Measurements from ENCODE around the gene NCAM1. TPM values are rescaled to one million over a fixed set of nuclear protein-coding genes. Genes with fewer than 3 reads are reported as not detected.
A peak's percentile ranks its signal among the peaks of the same experiment; 100 is the strongest.

Gene NCAM1
- total RNA-seq, 4 donors from 2014 or later, result 12.8 to 27.7 (median 15.7) TPM

DNA sequence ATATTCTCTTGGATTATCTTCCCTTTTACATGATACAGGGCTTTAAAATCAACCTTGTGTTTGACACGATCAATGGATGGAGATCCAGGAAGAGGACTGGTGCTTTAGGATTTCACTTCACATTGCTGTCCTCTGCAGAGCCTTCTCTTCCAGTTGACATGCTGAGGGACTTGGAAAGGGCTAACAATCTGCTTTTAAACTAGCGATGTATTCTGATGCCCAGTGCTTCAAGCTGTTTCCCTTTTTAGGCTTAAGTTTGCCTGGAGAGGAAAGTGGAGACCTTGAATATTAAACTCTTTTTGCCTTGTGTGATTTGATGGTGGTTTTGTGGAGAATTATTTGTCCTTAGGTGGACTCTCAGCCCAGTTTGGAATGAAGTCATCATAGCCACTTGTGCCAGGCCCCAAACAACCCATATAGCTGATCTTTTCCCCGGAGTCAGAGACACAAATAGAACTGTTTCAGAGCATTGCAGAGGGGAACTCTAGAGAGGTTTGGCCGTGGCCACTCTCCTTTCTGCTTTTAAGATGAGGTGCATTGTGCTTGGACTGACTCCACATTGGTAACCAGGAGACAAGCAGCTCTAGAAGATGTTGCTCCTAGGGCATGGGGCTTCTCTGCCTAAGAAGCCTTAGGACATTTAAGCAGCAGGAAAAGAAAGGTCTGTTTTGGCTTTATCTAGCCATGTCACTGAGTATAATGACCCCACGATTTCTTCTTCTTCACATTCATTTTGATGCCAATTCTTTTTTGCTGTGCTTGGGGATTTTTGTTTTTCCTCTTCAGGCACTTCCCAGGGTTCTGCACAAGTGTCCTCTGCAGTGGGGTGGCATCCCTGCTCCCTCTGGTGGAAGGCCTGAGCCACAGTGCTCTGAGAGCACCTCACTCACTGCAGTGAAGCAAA is 152.8 kb downstream of the NCAM1 start:
- no peak overlapping the region for H3K4me3 ChIP-seq
- peaks cover 4 to 33% of the 10 kb centered on the region in 2 donors for H3K4me1 ChIP-seq
- H3K9me3 ChIP-seq, result no peaks in the 10 kb centered on the region
- in situ Hi-C loops (cut with MboI; ENCODE audit: low sequenced_read_pairs in 4 of 4) (loop anchor here in 3 of 4 donors (5.0 to 25.0 kb wide), 3 partner anchors 527 to 529 kb away; no protein-coding TSS in a partner anchor), intact Hi-C loops (cut with DNase I; ENCODE audit: low total_unique reads) (loop anchor here (1.0 to 5.0 kb wide), 5 partner anchors 52 to 526 kb away; partner anchors contain the start of gene NCAM1)
- TF ChIP-seq, protein P1, sequence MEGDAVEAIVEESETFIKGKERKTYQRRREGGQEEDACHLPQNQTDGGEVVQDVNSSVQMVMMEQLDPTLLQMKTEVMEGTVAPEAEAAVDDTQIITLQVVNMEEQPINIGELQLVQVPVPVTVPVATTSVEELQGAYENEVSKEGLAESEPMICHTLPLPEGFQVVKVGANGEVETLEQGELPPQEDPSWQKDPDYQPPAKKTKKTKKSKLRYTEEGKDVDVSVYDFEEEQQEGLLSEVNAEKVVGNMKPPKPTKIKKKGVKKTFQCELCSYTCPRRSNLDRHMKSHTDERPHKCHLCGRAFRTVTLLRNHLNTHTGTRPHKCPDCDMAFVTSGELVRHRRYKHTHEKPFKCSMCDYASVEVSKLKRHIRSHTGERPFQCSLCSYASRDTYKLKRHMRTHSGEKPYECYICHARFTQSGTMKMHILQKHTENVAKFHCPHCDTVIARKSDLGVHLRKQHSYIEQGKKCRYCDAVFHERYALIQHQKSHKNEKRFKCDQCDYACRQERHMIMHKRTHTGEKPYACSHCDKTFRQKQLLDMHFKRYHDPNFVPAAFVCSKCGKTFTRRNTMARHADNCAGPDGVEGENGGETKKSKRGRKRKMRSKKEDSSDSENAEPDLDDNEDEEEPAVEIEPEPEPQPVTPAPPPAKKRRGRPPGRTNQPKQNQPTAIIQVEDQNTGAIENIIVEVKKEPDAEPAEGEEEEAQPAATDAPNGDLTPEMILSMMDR (IDR thresholded peaks at IDR 0.05 in 4 of 5, conservative IDR thresholded peaks at IDR 0.05 in 1 of 5), result peak; percentile 57 to 76 (median 63)
- no peak for TF ChIP-seq POLR2A (IDR thresholded peaks at IDR 0.05)
- H3K27ac ChIP-seq, result peak overlapping the region in 1 of 4 donors; percentile 44
- no peaks in the 10 kb centered on the region for H3K27me3 ChIP-seq
- ATAC-seq (peak; percentile 76 to 86), DNase-seq (peak; percentile 17 to 48)
- no peaks in the 10 kb centered on the region for H3K36me3 ChIP-seq

DNA sequence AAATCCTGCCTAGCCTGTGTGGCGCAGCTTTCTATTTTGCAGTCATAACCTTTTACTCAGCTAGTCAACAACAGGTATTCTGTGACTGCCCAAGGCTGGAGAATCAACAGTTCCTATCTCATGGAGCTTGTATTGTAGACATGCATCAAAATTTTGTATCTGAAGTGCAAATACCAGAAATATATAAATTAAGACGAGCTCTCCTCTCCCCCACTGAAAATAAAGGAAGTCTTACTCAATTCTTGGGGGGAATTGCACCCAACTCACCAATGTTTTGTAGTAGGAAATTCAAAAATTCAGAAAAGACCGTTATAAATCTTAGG is 153.4 kb downstream of the NCAM1 start:
- ATAC-seq (no peak), DNase-seq (no peak)
- Histone ChIP-seq H3K27me3 (no peaks in the 10 kb centered on the region), H3K4me3 (no peak overlapping the region), H3K36me3 (no peaks in the 10 kb centered on the region), H3K4me1 (peaks cover 4 to 27% of the 10 kb centered on the region in 2 donors), H3K27ac (no peak overlapping the region), H3K9me3 (no peaks in the 10 kb centered on the region)
- TF ChIP-seq POLR2A (IDR thresholded peaks at IDR 0.05), result no peak
- TF ChIP-seq, protein P1 (IDR thresholded peaks at IDR 0.05 in 4 of 5, conservative IDR thresholded peaks at IDR 0.05 in 1 of 5), result no peak
- intact Hi-C loops (cut with DNase I; ENCODE audit: low total_unique reads), result loop anchor here (1.0 to 5.0 kb wide), 5 partner anchors 52 to 526 kb away; partner anchors contain the start of gene NCAM1
- in situ Hi-C loops (cut with MboI; ENCODE audit: low sequenced_read_pairs in 4 of 4), result loop anchor here (5.0 to 25.0 kb wide), 3 partner anchors 527 to 530 kb away; no protein-coding TSS in a partner anchor

DNA sequence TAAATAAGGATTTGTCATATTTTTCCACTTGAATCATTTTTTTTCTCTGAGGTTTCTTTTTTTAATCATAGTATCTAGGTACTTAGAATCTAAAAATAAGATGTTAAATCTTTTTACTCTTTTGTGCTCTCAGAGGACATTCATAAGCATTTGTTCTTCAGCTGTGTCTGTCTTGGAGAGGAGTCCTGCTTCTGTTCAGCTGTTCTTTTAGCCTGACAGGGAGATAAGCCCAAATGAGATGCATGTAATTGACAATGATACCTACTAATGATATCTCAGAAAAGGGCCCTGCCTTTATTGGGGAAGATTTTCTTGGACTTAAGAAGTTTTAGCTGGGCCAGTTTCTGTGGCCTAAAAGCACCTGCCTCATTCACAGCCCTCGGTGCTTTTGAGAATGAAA is 156.9 kb downstream of the NCAM1 start:
- Histone ChIP-seq H3K36me3 (no peaks in the 10 kb centered on the region), H3K4me3 (no peak overlapping the region), H3K9me3 (no peaks in the 10 kb centered on the region), H3K27me3 (no peaks in the 10 kb centered on the region), H3K4me1 (peaks cover 4 to 12% of the 10 kb centered on the region in 2 donors), H3K27ac (no peak overlapping the region)
- intact Hi-C loops (cut with DNase I; ENCODE audit: low total_unique reads) (no loop called here), in situ Hi-C loops (cut with MboI; ENCODE audit: low sequenced_read_pairs in 4 of 4) (loop anchor here in 3 of 4 donors (5.0 to 25.0 kb wide), 3 partner anchors 531 to 533 kb away; no protein-coding TSS in a partner anchor)
- no peak for TF ChIP-seq POLR2A (IDR thresholded peaks at IDR 0.05)
- TF ChIP-seq, protein P1 (IDR thresholded peaks at IDR 0.05 in 4 of 5, conservative IDR thresholded peaks at IDR 0.05 in 1 of 5), result no peak
- DNase-seq (no peak), ATAC-seq (no peak)

DNA sequence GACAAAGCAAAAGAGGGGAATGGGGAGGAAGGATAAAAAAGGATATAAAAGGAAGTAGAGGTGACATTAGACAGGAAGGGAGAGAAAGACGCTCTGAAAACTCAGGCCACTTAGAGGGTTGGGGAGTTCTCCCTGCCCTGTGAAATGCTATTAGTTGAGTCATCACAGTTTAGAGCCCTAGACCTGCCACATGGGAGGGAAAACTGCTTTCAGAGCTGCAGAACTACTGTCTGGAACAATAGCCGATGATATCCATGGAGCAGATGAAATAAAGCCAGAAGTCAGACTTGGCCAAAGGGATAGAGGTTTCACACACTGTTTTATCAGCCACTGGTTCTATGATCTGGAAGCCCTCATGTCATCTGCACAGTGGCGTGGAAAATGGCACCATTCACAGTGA is 157.9 kb downstream of the NCAM1 start:
- DNase-seq, result no peak
- H3K27me3 ChIP-seq, result no peaks in the 10 kb centered on the region
- peaks cover 2 to 7% of the 10 kb centered on the region in 2 donors for H3K4me1 ChIP-seq
- no peak overlapping the region for H3K27ac ChIP-seq
- H3K9me3 ChIP-seq, result no peaks in the 10 kb centered on the region
- peak in 1 of 2 donors; percentile 61 for ATAC-seq
- intact Hi-C loops (cut with DNase I; ENCODE audit: low total_unique reads) (no loop called here), in situ Hi-C loops (cut with MboI; ENCODE audit: low sequenced_read_pairs in 4 of 4) (loop anchor here in 3 of 4 donors (5.0 to 25.0 kb wide), 3 partner anchors 532 to 534 kb away; no protein-coding TSS in a partner anchor)
- no peaks in the 10 kb centered on the region for H3K36me3 ChIP-seq
- H3K4me3 ChIP-seq, result no peak overlapping the region
- TF ChIP-seq, protein P1 (IDR thresholded peaks at IDR 0.05 in 4 of 5, conservative IDR thresholded peaks at IDR 0.05 in 1 of 5), result no peak
- no peak for TF ChIP-seq POLR2A (IDR thresholded peaks at IDR 0.05)

Measured in gastrocnemius medialis (tissue), 4 donors.